HG03457 (cell line): ENCODE data around the gene SNAP23.
"Not testable (repeated sequence)": the region's sequence is repeated elsewhere in the genome, so short reads cannot be mapped to it uniquely, and the experiment has no call there.

Experiments
- ATAC-seq: cut with Tn5 transposase; IDR thresholded peaks from one replicate; pipeline ENCODE4 v1.9.1; 2021; ENCODE audit warnings: moderate number of reproducible peaks; ENCODE audit not compliant: unreplicated experiment

The SNAP23 gene

DNA sequence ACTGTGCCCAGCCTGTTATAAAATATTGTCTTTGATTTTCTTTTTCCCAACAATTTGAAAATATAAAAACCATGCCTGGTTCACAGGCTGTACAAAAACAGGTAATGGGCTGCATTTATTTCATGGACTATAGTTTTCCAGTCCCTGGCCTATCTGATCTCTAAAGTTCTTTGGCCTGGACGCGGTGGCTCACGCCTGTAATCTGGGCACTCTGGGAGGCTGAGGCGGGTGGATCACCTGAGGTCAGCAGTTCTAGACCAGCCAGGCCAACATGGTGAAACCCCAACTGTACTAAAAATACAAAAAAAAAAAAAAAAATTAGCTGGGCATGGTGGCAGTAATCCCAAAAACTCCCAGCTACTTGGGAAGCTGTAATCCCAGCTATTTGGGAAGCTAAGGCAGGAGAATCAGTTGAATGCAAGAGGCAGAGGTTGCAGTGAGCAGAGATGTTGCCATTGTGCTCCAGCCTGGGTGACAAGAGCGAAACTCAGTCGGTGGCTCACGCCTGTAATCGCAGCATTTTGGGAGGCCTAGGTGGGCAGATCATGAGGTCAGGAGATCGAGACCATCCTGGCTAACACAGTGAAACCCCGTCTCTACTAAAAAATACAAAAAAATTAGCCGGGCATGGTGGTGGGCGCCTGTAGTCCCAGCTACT lies 61.2 kb downstream of the SNAP23 start:
- not testable (repeated sequence) for ATAC-seq

DNA sequence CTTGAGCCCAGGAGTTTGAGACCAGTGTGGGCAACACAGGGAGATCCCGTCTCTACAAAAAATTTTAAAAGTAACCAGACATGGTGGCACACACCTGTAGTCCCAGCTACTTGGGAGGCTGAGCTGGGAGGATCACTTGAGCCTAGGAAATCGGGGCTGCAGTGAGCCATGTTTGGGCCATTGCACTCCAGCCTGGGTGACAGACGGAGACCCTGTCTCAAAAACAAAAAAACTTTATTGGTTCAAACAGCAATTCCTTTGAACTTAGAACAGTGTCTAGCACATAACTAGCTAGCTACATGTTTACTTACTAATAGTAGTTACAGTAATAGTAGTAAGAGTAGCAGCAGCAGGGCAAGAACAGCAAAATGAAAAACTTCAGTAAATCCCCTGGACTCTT lies 63.3 kb downstream of the SNAP23 start:
- ATAC-seq = no peak

DNA sequence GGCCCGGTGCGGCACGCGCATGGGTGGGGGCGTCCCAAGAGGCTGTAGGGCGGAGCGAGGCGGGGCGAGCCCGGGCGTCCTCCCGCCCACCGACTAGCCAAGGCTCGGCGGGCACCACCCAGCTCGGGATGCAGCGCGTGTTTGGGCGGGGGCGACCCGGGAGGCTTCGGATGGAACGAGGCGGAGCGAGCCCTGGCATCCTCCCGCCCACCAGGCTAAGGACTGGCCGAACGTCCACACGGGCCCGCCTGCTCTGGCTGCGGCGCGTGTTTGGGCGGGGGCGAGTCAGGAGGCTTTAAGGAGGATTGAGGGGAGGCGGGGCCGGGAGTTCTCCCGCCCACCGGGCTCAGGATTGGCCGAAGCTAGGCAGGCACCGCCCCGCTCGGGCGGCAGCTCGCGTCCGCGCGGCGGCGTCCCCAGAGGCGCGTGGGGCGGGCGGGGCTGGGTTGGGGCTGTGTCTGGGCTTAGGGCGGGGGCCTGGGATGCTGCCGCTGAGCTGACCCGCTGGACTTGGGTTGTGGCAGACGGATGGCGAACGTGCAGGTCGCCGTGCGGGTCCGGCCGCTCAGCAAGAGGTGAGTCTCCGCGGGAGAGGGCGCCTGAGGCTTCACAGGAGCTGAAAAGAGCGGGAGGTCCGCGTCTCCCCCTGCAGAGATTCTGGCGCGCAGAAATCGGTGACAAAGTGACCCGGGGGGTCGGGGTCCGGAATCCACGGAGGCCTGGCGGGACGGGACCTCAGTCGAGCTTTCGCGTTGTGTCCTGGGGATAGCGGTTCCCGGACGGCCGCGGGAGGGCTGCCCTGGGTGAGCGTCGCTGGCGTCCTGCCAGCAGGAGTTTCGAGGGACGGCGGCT lies 80.0 kb downstream of the SNAP23 start, which contains the start of gene STARD9:
Gene STARD9 (plus strand): TSS at position 419 of the 852 bp plus-strand sequence. CDS start 110 bp downstream, at position 529.
- peak; percentile 86 for ATAC-seq

GRCh38 chr15:42576040-42576594 lies 80.7 kb downstream of the SNAP23 start:
- no peak for ATAC-seq

GRCh38 chr15:42576776-42577175 lies 81.3 kb downstream of the SNAP23 start:
- ATAC-seq = no peak

- no peak for ATAC-seq
Observed at GRCh38 chr15:42577514-42578031, 82.1 kb downstream of the SNAP23 start.

- ATAC-seq = no peak
Observed at GRCh38 chr15:42578984-42579537, 83.6 kb downstream of the SNAP23 start.

DNA sequence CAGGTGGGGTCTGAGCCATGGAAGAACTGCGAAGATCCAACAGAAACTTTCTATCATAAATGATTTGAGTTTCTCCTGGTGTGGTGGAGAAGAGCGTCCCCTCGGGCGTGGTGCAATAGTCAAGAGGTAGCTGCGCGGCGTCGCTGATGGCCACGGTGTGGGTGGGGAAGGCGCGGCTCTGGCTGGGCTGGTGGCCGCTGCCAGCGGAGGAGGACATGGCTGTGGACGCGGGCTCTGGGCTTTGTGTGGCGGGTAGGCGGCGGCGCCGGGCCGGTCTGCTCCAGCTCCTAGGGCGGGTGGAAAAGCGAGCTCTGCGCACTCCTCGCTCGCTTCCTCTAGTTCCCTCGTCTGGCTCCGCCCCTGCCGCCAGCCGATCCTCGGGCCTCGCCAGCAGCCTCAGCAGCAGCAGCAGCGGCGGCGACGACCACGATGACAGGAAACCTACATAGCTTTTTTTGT lies 85.9 kb downstream of the SNAP23 start:
- peak; percentile 57 for ATAC-seq
